GM18511 (cell line): ENCODE measurements around the gene SELENOO.

ENCODE experiments used
- ATAC-seq: cut with Tn5 transposase; IDR thresholded peaks from one replicate; pipeline ENCODE4 v1.9.1; 2021; ENCODE audit warnings: mild to moderate bottlenecking, moderate library complexity; ENCODE audit not compliant: unreplicated experiment

The SELENOO gene

GRCh38 chr22:50252082-50253045 is 51.6 kb downstream of the SELENOO start:
- no peak for ATAC-seq

- no peak for ATAC-seq
Observed at GRCh38 chr22:50253046-50253915, 52.5 kb downstream of the SELENOO start.

GRCh38 chr22:50253941-50254340 is 53.1 kb downstream of the SELENOO start:
- ATAC-seq: no peak

- no peak for ATAC-seq
Observed at GRCh38 chr22:50255099-50255498, 54.3 kb downstream of the SELENOO start.

GRCh38 chr22:50255607-50256006 is 54.8 kb downstream of the SELENOO start:
- ATAC-seq: no peak

GRCh38 chr22:50256258-50256862 is 55.5 kb downstream of the SELENOO start:
- no peak for ATAC-seq

GRCh38 chr22:50257041-50257440 is 56.2 kb downstream of the SELENOO start:
- ATAC-seq: no peak

GRCh38 chr22:50257451-50258360 is 56.9 kb downstream of the SELENOO start:
- no peak for ATAC-seq

GRCh38 chr22:50258361-50259292 is 57.8 kb downstream of the SELENOO start:
- ATAC-seq: no peak

- no peak for ATAC-seq
Observed at GRCh38 chr22:50259302-50259701, 58.5 kb downstream of the SELENOO start.

GRCh38 chr22:50260434-50260800 is 59.6 kb downstream of the SELENOO start:
- no peak for ATAC-seq

- peak; percentile 40 for ATAC-seq
Observed at GRCh38 chr22:50260801-50261614, 60.2 kb downstream of the SELENOO start.

GRCh38 chr22:50261615-50262459 is 61.0 kb downstream of the SELENOO start, which contains the start of gene MAPK12:
TSS of gene MAPK12 (minus strand) at chr22:50261683. CDS start at chr22:50261509, 174 bp downstream.
- peak; percentile 41 for ATAC-seq

- no peak for ATAC-seq
Observed at GRCh38 chr22:50262460-50262911, 61.7 kb downstream of the SELENOO start.

GRCh38 chr22:50262973-50263617 is 62.3 kb downstream of the SELENOO start:
- no peak for ATAC-seq

- no peak for ATAC-seq
Observed at GRCh38 chr22:50264104-50264745, 63.4 kb downstream of the SELENOO start.
